DOHH2 (cell line): Measurements from ENCODE around the gene PRKN.

Experiments used
- H3F3A ChIP-seq: fragments of 200-600 bp; sonication (generic), shearing (Covaris generic); 2 replicates; pipeline ENCODE4 v1.6.0; 2016; ENCODE audit warnings: antibody characterized with exemption, mild to moderate bottlenecking; ENCODE audit not compliant: control insufficient read depth, insufficient read depth
- H3K27ac ChIP-seq: fragments of 200-600 bp; sonication (generic); 2 replicates; pipeline ENCODE4 v1.5.1; 2014; ENCODE audit warnings: low read depth, mild to moderate bottlenecking, low read length, moderate library complexity
- H3K27me3 ChIP-seq: fragments of 200-600 bp; sonication (generic); 2 replicates; pipeline ENCODE4 v1.6.1; 2014; ENCODE audit warnings: mild to moderate bottlenecking, low read length, mixed read lengths; ENCODE audit not compliant: control insufficient read depth
- H3K36me3 ChIP-seq: fragments of 200-600 bp; sonication (generic); 2 replicates; pipeline ENCODE4 v1.6.1; 2014; ENCODE audit warnings: mild to moderate bottlenecking, low read length, moderate library complexity, mixed read lengths; ENCODE audit not compliant: control insufficient read depth
- H3K4me1 ChIP-seq: fragments of 200-600 bp; sonication (generic); 2 replicates; pipeline ENCODE4 v1.6.1; 2014; ENCODE audit warnings: mild to moderate bottlenecking, low read length, mixed read lengths; ENCODE audit not compliant: control insufficient read depth
- H3K4me2 ChIP-seq: fragments of 200-600 bp; sonication (generic); 2 replicates; pipeline ENCODE4 v1.6.0; 2014; ENCODE audit warnings: mild to moderate bottlenecking, low read length, moderate library complexity
- H3K4me3 ChIP-seq: fragments of 200-600 bp; sonication (generic); 2 replicates; pipeline ENCODE4 v1.5.1; 2014; ENCODE audit warnings: mild to moderate bottlenecking, low read length, mixed read lengths
- H3K79me2 ChIP-seq: fragments of 200-600 bp; sonication (generic); 2 replicates; pipeline ENCODE4 v1.6.1; 2014; ENCODE audit warnings: mild to moderate bottlenecking, low read length, mixed read lengths; ENCODE audit not compliant: control insufficient read depth
- H3K9me2 ChIP-seq: fragments of 200-600 bp; sonication (generic); replicated peaks from 2 replicates; pipeline ENCODE4 v1.6.1; 2014; ENCODE audit warnings: mild to moderate bottlenecking, low read length, mixed read lengths; ENCODE audit not compliant: control insufficient read depth
- H3K9me3 ChIP-seq: fragments of 200-600 bp; sonication (generic); 2 replicates; pipeline ENCODE4 v1.6.1; 2014; ENCODE audit warnings: antibody characterized with exemption, low read length, mixed read lengths; ENCODE audit not compliant: control insufficient read depth, insufficient read depth
- H4K20me1 ChIP-seq: fragments of 200-600 bp; sonication (generic); 2 replicates; pipeline ENCODE4 v1.6.0; 2014; ENCODE audit warnings: low read depth, mild to moderate bottlenecking, antibody characterized with exemption, low read length, moderate library complexity; ENCODE audit not compliant: control insufficient read depth, insufficient read depth
- CTCF ChIP-seq: fragments of 200-600 bp; sonication (generic); IDR thresholded peaks from one replicate; pipeline ENCODE4 v1.5.1; 2014; ENCODE audit warnings: antibody characterized with exemption, mild to moderate bottlenecking, low read depth, low read length; ENCODE audit not compliant: poor library complexity, severe bottlenecking
- EZH2phosphoT487 ChIP-seq: fragments of 200-600 bp; sonication (generic); IDR thresholded peaks from 2 replicates; pipeline ENCODE4 v1.6.1; 2017; ENCODE audit warnings: borderline replicate concordance, mild to moderate bottlenecking, antibody characterized with exemption, low read length, moderate library complexity, mixed read lengths

The PRKN gene

GRCh38 chr6:162337412-162337811, 390.2 kb downstream of the PRKN start:
- H3K4me2 ChIP-seq: no peak overlapping the region
- no peak for TF ChIP-seq CTCF
- TF ChIP-seq EZH2phosphoT487: no peak
- H3K27ac ChIP-seq: no peak overlapping the region
- H3K36me3 ChIP-seq: no peaks in the 10 kb centered on the region
- no peaks in the 10 kb centered on the region for H3K4me1 ChIP-seq
- no peaks in the 10 kb centered on the region for H3K27me3 ChIP-seq
- no peaks in the 10 kb centered on the region for H3F3A ChIP-seq
- no peaks in the 10 kb centered on the region for H3K9me2 ChIP-seq
- H3K79me2 ChIP-seq: no peaks in the 10 kb centered on the region
- no peak overlapping the region for H3K4me3 ChIP-seq
- no peaks in the 10 kb centered on the region for H4K20me1 ChIP-seq
- H3K9me3 ChIP-seq: no peaks in the 10 kb centered on the region

- no peaks in the 10 kb centered on the region for H3K27me3 ChIP-seq
- no peak overlapping the region for H3K4me2 ChIP-seq
- no peak for TF ChIP-seq EZH2phosphoT487
- no peak for TF ChIP-seq CTCF
- no peak overlapping the region for H3K27ac ChIP-seq
- H3K9me2 ChIP-seq: no peaks in the 10 kb centered on the region
- no peaks in the 10 kb centered on the region for H3K9me3 ChIP-seq
- H3K36me3 ChIP-seq: no peaks in the 10 kb centered on the region
- no peak overlapping the region for H3K4me3 ChIP-seq
- H3K79me2 ChIP-seq: no peaks in the 10 kb centered on the region
- H4K20me1 ChIP-seq: no peaks in the 10 kb centered on the region
- no peaks in the 10 kb centered on the region for H3F3A ChIP-seq
- no peaks in the 10 kb centered on the region for H3K4me1 ChIP-seq
Observed at GRCh38 chr6:162336359-162336758, 391.2 kb downstream of the PRKN start.

- H3K36me3 ChIP-seq: no peaks in the 10 kb centered on the region
- H4K20me1 ChIP-seq: no peaks in the 10 kb centered on the region
- H3K4me1 ChIP-seq: no peaks in the 10 kb centered on the region
- no peak for TF ChIP-seq CTCF
- no peak for TF ChIP-seq EZH2phosphoT487
- no peaks in the 10 kb centered on the region for H3F3A ChIP-seq
- no peaks in the 10 kb centered on the region for H3K27me3 ChIP-seq
- H3K4me3 ChIP-seq: no peak overlapping the region
- H3K27ac ChIP-seq: no peak overlapping the region
- H3K9me2 ChIP-seq: no peaks in the 10 kb centered on the region
- no peaks in the 10 kb centered on the region for H3K9me3 ChIP-seq
- no peak overlapping the region for H3K4me2 ChIP-seq
- H3K79me2 ChIP-seq: no peaks in the 10 kb centered on the region
Observed at GRCh38 chr6:162332365-162332764, 395.2 kb downstream of the PRKN start.

GRCh38 chr6:162331911-162332310, 395.7 kb downstream of the PRKN start:
- Histone ChIP-seq H3K9me2 (no peaks in the 10 kb centered on the region), H3K79me2 (no peaks in the 10 kb centered on the region), H3K9me3 (no peaks in the 10 kb centered on the region), H3K4me3 (no peak overlapping the region), H3K27me3 (no peaks in the 10 kb centered on the region), H3F3A (no peaks in the 10 kb centered on the region), H4K20me1 (no peaks in the 10 kb centered on the region), H3K4me2 (no peak overlapping the region), H3K4me1 (no peaks in the 10 kb centered on the region), H3K27ac (no peak overlapping the region), H3K36me3 (no peaks in the 10 kb centered on the region)
- TF ChIP-seq EZH2phosphoT487: no peak
- TF ChIP-seq CTCF: no peak
